Omental fat pad (tissue), 4 donors: ENCODE measurements around the gene STAT4. TPM values are rescaled to one million over a fixed set of nuclear protein-coding genes. Genes with fewer than 3 reads are reported as not detected.

Experiments
- ATAC-seq: fragments of 150-250 bp; one replicate; pipeline ENCODE4 v1.9.1; 2016; ENCODE audit warnings: mild to moderate bottlenecking, moderate library complexity; ENCODE audit not compliant: low FRiP score
- DNase-seq: peaks from one replicate; pipeline ENCODE4 v3.0.0-alpha.2; 2019; ENCODE audit warnings: low spot score
- total RNA-seq, 4 donors: library from RNA; depleted of rRNA; stranded (reverse); fragments of >200 nt; gene quantifications; one replicate each; pipeline ENCODE4 v1.1.0, GENCODE V29; 2016
- TF ChIP-seq, protein P1 (sequence below), 3 donors: fragments of 450-650 bp; IDR thresholded peaks; one replicate each; pipeline ENCODE4 v1.5.1; 2016 to 2017; ENCODE audit warnings: antibody characterized with exemption in 3 of 3, mild to moderate bottlenecking in 3 of 3, moderate library complexity in 2 of 3

Gene STAT4
- total RNA-seq, 4 donors from 2014 or later = 4.6 to 29.4 (median 10.5) TPM

DNA sequence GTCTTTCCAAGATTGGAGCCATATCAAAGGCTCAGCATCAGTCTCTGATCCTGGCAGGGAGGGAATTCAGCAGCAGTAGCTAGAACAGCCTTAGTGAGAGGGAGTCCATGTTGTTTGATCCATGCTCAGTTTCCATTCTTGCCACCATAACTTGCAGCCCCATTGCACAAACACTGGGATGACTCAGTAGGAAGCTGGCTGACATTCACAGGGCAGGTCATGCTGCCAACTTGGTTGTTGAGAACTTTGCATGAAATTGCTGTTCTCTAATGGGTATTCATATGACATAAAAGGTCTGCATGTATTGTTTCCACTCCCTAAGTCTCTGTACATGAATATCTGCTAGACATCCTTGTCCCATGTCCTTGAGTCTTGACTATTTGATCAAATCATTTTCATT is 29.9 kb upstream of the STAT4 start:
- TF ChIP-seq, protein P1, sequence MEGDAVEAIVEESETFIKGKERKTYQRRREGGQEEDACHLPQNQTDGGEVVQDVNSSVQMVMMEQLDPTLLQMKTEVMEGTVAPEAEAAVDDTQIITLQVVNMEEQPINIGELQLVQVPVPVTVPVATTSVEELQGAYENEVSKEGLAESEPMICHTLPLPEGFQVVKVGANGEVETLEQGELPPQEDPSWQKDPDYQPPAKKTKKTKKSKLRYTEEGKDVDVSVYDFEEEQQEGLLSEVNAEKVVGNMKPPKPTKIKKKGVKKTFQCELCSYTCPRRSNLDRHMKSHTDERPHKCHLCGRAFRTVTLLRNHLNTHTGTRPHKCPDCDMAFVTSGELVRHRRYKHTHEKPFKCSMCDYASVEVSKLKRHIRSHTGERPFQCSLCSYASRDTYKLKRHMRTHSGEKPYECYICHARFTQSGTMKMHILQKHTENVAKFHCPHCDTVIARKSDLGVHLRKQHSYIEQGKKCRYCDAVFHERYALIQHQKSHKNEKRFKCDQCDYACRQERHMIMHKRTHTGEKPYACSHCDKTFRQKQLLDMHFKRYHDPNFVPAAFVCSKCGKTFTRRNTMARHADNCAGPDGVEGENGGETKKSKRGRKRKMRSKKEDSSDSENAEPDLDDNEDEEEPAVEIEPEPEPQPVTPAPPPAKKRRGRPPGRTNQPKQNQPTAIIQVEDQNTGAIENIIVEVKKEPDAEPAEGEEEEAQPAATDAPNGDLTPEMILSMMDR (IDR thresholded peaks at IDR 0.05) = no peak
- ATAC-seq (peak; percentile 27), DNase-seq (no peak)

DNA sequence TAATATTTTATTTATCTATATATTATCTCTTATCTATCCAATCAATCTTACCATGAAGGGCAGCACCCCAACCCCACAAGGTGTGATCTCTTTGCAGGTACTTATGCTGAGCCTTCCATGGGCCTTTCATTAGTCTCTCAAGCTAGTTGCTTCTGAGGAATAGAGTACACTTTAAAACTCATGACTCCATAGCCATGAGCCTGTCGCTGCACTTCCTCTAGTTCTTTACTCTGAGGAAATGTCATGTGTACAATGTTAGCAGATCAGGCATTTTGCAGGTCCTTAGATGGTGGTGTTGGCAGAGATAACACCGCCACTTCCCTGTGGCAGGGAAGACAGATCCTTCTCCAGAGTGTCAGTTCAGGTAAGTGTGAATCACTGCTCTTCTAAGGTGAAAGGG is 29.5 kb upstream of the STAT4 start:
- TF ChIP-seq, protein P1 (IDR thresholded peaks at IDR 0.05) = no peak
- ATAC-seq (peak; percentile 33), DNase-seq (no peak)

DNA sequence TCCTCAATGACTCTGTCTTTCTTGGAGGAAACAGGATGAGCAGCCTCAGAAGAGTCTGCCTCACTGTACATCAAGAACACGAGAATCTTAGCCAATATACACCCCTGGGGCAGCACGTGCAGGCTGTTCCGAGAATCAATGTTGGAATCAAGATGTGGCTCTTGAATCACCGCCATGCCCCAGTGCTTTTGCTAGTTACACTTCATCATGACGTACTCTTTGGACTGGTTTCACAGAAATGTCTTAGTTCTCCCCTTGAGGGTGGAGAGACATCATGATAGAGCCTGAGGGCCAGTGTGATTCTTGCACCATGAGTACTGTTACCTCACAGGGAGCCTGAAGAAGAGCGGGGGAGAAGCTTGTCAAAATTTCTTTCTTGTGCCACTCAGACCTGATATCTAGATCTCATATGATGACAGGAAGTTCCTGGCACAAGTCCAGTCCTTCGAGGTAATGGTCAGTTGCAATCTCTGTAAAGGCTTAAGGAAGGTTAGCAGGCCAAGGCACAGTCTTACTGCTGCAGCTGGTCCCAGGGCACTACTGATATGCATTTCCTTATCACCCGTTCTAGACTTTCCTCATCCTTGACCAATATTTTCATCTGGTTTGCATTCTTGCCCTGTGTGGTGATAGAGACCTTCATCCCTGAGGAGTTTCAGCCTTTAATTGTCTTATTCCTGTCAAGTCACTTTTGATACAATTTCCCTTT is 28.2 kb upstream of the STAT4 start:
- ATAC-seq = peak; percentile 38
- DNase-seq = no peak
- TF ChIP-seq, protein P1 (IDR thresholded peaks at IDR 0.05) = no peak

DNA sequence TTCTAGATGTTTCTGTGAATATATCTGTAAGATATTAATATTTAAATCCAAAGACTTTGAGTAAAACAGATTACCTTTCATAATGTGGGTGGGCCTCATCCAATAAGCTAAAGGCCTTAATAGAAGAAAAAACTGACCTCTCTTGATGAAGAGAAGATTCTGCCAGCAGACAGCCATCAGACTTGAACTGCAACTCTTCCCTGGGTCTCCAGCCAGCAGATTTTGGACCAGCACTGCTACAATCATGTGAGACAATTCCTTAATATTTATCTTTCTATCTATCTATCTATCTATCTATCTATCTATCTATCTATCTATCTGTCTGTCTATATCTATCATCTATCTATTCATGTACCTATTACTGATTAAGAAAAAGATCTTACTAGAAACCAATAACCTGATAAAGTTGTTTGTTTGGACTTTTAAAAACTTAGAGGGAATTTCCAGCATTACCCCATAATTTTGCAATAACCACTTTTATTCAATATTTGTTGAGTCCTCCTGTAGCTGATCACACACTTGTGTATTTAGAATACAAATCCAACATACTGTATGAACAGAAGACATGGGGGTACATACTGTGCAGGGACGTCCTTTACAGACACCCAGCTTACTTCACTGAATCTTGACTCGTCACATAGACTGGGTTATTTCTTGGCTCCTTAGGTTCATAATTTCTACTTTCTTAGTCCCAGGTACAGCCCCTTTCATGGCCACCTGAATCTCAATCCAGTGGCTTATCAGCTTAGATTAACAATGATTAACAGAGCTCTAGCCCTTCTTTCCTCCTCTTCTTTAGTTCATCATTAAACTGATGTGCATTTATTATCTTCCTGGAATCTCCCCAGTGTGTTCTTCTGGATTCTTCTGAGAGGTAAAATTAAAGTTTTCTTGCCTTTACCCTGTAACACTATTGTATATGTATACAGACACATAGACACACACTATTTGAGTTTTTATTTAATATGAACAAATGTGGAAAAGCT is 27.2 kb upstream of the STAT4 start:
- DNase-seq = no peak
- TF ChIP-seq, protein P1 (IDR thresholded peaks at IDR 0.05) = no peak
- ATAC-seq = no peak

GRCh38 chr2:191176801-191177438 is 26.1 kb upstream of the STAT4 start:
- TF ChIP-seq, protein P1 (IDR thresholded peaks at IDR 0.05) = no peak
- DNase-seq = no peak
- no peak for ATAC-seq

GRCh38 chr2:191176305-191176704 is 25.5 kb upstream of the STAT4 start:
- TF ChIP-seq, protein P1 (IDR thresholded peaks at IDR 0.05) = no peak
- DNase-seq (no peak), ATAC-seq (no peak)
